Jurkat, Clone E6-1 (cell line): ENCODE results near the gene TM2D1.

Experiments used
- DNase-seq: peaks from one replicate; pipeline ENCODE4 v3.0.0-alpha.2; 2011; ENCODE audit warnings: low read depth, low spot score
- H3K4me3 ChIP-seq: 2 replicates; pipeline ENCODE4 v1.5.1; 2011; ENCODE audit warnings: mild to moderate bottlenecking, low read length, control low read depth, moderate library complexity

TM2D1 gene

DNA sequence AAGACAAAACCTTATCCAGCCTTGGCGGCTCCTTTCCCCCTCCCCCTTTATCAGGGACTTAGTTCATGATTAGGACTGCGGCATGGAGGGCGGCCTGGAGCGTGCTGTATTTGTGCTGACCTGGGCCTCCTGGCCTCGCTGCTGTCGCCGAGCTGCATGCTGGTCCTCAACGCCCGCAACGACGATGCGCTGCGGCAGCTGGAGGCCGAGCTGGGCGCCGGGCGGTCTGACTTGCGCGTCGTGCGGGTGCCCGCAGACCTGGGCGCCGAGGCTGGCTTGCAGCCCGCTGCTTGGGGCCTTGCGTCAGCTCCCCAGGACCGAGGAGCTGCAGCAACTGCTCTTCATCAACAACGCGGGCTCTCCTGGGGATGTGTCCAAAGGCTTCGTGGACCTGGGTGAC is 70.9 kb downstream of the TM2D1 start:
- no peak overlapping the region for H3K4me3 ChIP-seq
- no peak for DNase-seq

DNA sequence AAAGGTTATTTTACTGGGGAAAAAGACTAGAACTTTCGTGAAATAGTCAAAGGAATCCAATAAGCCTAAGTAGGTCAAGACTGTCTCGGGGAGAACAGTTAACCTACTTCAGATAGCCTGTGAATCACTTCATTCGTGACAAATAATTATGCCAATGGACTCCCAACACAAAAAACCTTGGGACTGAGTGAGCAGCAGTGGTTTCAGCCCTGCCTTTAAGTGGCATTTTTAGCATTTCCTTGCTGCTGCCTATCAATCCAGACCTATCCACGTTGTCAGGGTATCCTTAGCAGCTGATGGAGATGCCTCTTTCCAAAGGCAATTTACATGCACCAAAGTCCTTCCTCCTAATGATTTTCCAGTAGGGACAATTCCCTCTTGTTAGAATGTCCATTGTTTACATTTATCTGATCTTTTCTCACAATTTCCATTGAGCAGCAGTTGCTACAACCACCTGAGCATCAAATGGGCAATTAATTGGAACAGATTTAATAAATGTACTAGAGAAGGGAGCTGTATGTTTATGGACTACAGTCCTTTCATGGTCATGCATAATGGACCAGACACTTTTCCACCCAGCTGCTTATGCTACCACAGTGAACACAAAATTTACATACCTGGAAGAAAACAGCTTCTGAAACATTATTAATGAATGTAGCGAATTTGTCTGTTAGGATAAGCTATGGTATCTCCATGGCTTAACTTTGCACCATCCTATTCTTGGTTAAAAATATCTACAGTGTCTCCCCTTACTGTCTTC is 75.8 kb downstream of the TM2D1 start:
- no peak overlapping the region for H3K4me3 ChIP-seq
- no peak for DNase-seq

DNA sequence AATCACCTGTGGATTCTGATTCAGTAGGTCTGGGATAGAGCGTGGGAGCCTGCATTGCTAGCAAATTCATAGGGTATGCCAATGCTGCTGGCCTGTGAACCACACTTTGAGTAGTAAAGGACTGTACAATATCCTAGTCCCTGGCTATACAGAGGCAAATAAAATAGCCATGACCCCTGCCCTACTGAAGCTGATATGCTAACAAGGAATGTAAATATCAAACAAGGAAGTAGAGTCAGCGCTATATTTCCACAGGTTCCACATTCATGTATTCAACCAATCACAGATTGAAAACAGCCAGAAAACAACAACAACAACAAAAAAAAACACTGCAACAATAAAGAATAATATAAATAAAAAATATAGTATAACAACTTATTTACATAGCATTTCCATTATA is 77.8 kb downstream of the TM2D1 start:
- no peak for DNase-seq

DNA sequence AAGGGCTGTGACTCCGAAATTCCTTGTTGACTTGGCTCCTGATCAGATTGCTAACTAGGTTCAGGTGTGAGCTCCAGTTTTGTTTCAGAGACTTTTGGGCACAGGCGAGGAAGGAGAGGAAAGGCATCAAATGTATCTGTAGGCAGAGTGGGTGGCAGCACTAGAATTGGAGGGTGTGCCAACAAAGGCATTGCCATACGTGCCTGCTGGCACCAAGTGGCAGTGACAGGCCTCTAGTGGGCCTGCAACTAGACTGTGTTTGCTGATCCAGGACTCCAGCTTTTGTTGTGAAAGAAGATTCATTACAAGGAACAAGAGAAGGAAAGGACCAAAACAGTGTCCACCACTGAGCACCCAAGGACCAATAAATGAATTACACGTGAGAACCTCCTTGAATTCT is 79.5 kb downstream of the TM2D1 start:
- DNase-seq = no peak

More for the DNA sequence above, 77.8 kb downstream of the TM2D1 start:
- no peak overlapping the region for H3K4me3 ChIP-seq

DNA sequence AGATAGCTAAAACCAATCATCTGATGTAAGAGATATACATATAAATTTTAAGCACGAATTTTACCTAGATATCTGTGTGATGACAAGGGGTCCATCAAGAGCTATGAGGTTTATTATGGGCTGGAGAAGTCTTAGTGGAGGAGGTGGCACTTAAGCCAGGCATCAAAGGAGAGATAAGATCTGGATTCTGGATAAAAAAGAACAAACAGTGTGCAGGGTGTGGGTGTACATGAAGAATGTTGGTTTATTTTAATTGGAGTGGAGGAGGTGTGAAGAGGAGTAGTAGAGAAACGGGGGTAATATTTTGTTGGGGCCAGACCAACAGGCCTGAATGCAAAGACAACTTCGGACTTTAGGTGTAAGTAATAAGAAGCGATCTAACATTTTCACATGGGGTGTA is 80.6 kb downstream of the TM2D1 start:
- DNase-seq = no peak
- no peak overlapping the region for H3K4me3 ChIP-seq

More for the DNA sequence above, 79.5 kb downstream of the TM2D1 start:
- H3K4me3 ChIP-seq = no peak overlapping the region

DNA sequence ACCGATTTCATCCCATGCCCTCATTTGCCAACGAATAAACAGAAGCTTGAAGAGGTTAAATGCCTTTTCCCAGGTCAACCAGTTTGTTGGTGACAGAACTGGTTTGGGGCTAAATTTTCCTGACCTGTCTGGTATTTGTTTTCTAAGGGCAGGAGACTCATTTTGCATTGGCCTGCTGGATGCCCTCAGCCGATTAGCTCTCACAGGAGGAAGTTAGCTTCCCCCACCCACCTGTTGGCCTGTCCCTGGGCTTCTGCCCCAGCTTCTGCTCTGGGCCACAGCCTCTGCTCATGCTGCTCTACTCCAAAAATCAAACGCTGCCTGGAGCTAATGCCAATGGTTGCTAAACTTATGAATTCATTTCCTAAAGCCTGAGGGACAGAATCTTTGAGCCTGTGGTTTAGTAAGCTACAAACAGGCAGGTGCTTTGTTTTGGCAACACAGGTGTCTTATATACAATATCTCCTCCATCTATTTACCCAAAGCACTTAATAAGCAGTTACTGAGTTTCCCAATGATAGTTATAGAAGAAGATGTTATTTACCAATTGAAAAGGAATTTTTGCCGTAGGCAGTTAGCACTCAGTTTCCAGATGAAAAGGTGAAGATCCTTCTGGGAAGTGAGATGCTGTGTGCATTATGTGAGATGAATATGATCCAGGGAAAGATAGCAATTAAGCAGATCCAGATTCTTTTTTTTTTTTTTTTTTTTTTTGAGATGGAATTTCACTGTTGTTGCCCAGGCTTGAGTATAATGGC is 82.3 kb downstream of the TM2D1 start:
- no peak overlapping the region for H3K4me3 ChIP-seq
- no peak for DNase-seq

DNA sequence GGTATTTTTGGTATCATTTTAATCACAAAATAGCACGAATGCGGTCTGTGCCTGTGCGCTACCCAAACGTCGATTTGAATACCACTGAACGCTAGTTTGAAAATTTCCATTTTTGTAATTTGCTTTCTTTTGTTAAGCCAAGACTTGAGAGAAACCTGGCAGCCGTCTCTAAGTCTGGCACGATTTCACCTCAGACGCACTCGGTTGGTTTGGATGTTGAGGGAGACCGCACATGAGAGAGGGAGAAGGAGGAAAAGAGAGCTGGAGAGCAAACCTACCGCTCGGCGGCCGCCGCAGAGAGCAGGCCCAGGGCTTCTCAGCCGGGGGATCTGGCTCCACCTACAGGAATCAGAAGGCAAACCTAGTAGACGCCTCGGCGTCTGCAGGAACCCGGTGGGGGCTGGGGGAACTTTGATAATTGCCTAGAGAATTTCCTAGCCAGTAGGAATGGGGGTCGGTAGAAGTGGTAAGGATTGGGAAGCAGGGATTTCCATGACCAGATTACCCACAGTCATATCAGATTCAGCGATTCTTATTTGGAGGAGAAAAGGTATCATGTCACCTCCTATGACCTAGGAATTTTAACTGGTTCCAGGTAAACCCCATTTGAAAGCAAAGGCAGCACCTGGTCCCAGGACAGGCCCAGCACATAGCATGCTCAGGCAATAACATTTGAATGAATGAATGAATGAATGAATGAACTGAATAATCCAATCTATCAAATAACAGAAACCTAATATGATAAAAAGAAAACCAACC is 83.2 kb downstream of the TM2D1 start:
- no peak for DNase-seq
- no peak overlapping the region for H3K4me3 ChIP-seq

DNA sequence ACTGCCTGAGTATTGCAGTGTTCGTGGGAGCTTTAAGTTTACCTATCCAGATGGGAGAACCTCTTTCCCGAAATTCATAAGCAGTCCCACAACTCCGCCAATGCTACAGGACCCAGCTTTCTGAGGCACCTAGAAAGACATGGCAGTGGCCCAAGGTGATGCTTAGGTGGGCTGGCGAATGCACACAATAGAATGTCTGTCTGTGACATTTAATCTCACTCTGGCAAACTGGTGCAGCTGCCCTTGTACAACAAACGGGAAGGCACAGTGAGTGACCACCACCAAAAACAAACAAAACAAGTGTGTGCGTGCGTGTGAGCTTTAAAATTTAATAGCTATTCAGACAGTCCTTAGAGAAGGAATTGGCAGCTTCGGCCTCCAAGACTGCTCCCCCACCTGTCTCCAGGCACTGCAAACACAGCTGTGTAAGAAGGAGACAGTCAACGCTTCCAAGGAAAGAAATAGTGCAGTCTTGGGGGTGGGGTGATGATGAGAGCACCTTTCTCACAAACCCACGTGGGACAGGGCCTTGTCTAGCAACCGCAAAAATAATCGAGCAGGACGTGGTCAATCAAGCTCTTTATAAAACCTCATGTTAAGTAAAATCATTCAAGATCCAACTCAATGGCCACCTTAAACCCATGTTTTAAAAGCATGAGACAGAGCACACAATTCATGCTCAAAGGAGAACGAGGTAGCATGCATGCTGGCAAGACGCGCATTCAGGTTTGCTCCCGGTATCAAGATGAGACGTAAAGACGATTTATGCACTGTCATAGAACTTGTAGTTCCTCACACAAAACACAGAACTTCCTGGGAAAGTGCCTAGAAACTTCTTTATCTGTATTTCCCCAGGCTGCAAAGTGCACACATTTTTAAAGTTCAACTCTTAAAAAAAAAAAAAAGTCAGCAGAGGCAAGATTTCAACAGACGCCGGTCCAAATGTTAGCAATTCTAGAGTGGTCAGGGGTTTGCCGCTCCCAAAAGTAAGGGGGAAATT is 84.1 kb downstream of the TM2D1 start:
- H3K4me3 ChIP-seq = no peak overlapping the region
- no peak for DNase-seq

DNA sequence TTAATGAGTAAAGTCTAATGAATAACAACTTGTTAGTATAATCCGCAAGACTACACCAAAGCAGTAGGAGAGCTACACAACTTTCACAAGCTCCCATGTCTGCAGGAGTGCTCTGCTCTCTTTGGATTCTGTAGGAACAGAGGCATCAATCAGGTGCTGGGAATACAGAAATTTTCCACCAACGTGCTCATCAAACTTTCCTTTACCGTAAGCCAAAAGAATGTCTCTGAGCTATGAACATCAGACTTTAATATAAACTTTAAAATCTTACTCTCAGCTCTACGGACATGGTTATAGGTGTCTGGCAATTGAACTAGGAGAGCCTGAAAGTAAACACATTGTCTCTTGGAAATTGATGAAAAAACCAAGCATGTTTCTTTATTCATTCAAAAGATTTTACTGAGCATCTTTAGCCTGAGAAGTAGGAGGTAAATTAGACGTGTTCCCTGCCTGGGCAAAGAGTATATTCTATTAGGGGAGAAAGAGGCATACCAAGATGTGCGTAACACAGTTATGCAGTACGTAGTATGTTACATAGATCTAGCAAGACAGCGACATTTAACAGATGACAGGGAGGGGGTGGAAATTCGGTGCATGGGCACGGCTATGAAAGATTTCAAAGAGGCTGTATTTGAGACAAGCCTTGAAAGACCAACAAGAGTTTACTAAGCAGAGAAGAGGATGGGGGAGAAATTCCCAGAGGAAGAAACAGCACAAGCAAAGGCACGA is 85.2 kb downstream of the TM2D1 start:
- no peak overlapping the region for H3K4me3 ChIP-seq

DNA sequence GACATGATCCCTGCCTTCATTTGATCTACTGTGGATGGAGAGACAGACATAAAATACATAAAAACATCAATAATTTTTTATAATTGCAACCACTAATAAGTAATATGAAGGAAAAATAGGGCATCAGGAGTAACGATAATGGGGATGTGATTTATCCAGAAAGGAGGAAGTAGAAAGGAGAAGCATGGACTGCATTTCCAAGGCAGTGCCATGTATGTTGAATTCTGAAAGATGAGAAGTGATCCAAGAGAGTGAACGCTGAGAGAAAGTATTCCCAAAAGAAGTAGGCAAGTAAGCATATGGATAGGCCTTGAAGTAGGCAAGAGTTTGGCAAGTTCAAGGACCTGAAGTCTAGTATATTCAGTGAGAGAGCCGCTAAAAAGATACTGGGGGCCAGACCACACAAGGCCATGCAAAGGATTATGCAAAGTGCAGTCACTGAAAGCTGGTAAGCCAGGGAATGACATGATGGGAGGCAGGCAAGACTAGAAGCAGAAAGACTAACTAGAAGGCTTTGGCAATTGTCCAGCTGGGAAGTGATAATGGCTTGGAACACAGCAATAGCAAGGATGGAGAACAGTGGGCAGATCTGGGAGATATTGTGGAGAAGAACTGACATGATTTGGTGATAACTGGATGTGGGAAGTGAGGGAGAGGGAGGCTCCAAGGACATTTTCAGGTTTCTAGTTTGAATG is 85.9 kb downstream of the TM2D1 start:
- no peak for DNase-seq
- H3K4me3 ChIP-seq = no peak overlapping the region

More for the DNA sequence above, 85.2 kb downstream of the TM2D1 start:
- DNase-seq = no peak

DNA sequence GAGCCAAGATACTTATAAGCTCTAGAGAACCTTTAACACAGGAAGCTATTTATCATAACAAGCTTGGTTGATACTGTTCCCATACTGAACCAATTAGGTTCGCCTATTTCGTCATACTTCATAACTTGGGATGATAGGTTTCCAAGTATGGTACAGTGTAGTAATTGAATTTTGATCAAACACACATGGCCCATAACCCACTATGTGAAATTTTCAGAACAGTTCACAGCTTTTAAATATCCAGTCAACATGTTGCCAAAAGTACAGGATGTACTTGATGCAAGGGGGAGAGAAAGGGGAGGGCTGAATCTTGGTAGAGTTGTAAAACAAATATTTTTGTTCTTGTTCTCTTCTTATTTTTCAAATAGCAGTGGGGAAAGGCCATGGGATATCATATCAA is 86.6 kb downstream of the TM2D1 start:
- no peak overlapping the region for H3K4me3 ChIP-seq
- DNase-seq = no peak

DNA sequence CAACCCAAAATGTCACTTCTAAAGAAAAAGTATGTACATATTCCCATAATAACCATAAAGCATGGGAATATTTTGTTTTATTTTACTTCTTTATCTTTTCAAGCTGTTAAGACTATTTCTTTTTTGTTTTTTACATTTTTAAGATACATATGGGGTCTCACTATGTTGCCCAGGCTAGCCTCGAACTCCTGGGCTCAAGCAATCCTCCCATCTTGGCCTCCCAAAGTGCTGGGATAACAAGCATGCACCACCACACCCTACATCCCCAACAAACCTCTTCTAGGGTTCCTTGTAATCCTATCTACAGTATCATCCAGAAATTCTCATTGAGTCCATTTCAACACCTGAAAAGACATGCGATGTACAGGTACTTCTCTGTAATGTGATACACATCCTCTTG is 87.5 kb downstream of the TM2D1 start:
- DNase-seq = no peak
- H3K4me3 ChIP-seq = no peak overlapping the region

DNA sequence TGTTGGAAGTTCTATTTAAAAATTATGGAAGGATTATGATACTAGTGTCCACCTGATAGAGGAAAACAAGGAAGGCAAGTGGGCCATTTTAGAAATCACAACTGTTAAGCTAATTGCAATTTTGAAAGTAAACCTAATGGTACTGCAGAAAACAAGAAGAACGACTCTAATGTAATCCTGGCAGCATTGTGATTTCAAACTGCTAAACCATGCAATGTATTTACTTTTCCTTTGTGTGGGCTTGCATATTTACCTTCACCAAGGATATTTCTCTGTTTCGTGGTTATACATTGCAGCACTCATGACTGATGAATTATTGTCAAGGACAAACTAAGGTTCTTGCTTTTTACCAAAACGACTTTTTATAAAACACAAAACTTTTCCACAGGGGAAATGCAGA is 88.1 kb downstream of the TM2D1 start:
- H3K4me3 ChIP-seq = no peak overlapping the region
- no peak for DNase-seq

DNA sequence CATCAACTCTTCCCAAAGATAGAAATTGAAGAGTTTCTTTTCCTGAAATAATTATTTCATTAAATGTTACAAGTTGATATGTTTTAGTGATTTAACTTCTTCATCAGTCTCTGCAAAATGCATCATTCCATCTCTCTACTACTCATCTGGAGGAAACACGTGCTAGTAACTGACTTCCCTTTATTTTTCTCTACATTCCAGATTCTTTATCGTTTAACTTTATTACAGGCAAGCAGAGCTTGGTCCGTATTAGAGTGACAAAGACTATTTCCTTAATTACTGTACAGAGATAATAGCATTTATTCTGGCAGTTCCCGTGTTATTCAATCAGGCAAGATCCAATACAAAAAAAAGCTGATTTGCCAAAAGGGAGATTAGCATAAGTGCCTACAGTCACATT is 88.6 kb downstream of the TM2D1 start:
- DNase-seq = no peak
- H3K4me3 ChIP-seq = no peak overlapping the region

DNA sequence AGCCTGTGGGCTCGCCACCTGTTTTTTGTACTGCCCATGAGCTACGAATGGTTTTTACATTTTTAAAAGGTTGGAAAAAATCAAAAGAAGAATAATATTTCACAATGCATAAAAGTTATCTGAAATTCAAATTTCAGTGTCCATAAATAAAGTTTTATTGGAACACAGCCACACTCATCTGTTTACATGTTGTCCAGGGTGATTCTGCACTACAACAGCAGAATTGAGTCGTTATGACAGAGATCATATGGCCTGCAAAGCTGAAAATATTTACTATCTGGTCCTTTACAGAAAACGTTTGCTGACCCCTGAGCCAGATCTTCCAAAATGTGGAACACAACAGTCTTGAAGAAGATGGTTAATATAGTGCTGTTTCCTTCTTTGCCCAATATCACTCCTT is 89.4 kb downstream of the TM2D1 start:
- no peak for DNase-seq
- H3K4me3 ChIP-seq = no peak overlapping the region

DNA sequence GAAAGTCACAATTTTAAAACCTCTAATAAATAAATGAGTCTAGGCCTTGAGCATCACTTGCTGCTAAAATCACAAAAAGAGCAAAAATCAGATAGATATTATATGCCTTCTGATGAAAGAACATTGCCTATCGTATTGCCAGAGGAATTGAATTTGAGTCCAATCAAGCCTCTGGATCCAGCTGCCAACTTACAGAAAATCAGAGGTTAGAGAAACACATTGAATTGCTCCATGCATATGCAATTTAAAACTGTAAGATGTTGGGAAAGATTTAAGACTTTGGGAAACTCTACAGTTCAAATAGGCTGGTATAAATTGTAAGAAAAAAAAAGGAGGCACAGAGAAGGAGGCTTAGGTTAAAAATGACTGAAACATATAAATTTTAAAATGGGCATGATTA is 93.5 kb downstream of the TM2D1 start:
- no peak overlapping the region for H3K4me3 ChIP-seq
- DNase-seq = no peak
